Measurements from ENCODE around the gene SDHA.

The SDHA gene

GRCh38 chr5:217494-218456, at the start of gene SDHA, which contains the start of gene CCDC127:
Gene SDHA, plus strand, starts transcription at chr5:218320. Its CDS starts 36 bp downstream, at chr5:218356.
Gene CCDC127, minus strand, starts transcription at chr5:218153. Its CDS starts 1,304 bp downstream, at chr5:216849.
- Histone ChIP-seq H3K4me3 (peak within 1 kb of the TSS; percentile 53 to 99 (median 80)), H3K27ac (peak within 1 kb of the TSS; percentile 68 to 99 (median 93))

DNA sequence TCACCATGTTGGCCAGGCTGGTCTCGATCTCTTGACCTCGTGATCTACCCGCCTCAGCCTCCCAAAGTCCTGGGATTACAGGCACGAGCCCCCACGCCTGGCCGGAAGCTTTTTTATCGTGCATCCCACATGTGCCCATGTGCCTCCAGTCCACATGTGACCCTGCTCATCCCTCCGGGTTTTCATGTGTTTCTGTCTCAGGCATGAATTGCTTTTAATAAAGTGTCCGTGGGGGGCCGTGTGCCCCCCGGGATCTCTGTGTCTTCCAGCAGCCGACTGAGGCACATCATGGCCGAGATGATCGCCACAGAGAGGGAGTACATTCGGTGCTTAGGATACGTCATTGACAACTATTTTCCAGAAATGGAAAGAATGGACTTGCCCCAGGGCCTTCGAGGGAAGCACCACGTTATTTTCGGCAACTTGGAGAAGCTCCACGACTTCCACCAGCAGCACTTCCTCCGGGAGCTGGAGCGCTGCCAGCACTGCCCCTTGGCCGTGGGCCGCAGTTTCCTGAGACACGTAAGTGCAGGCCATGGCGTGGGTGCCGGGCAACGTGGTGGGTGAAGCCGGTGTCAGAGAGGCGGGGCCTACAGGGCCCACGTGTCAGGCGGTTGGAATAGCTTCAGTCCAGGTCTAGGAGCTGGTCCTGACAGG, 48.9 kb upstream of the SDHA start:
- H3K27ac ChIP-seq: peak overlapping the region in 10 of 21 experiments; percentile 12 to 71 (median 58)
- H3K4me3 ChIP-seq: no peak overlapping the region

GRCh38 chr5:169728-170094, 48.4 kb upstream of the SDHA start:
- Histone ChIP-seq H3K4me3 (no peak overlapping the region), H3K27ac (peak overlapping the region in 6 of 21 experiments; percentile 14 to 71 (median 32))

DNA sequence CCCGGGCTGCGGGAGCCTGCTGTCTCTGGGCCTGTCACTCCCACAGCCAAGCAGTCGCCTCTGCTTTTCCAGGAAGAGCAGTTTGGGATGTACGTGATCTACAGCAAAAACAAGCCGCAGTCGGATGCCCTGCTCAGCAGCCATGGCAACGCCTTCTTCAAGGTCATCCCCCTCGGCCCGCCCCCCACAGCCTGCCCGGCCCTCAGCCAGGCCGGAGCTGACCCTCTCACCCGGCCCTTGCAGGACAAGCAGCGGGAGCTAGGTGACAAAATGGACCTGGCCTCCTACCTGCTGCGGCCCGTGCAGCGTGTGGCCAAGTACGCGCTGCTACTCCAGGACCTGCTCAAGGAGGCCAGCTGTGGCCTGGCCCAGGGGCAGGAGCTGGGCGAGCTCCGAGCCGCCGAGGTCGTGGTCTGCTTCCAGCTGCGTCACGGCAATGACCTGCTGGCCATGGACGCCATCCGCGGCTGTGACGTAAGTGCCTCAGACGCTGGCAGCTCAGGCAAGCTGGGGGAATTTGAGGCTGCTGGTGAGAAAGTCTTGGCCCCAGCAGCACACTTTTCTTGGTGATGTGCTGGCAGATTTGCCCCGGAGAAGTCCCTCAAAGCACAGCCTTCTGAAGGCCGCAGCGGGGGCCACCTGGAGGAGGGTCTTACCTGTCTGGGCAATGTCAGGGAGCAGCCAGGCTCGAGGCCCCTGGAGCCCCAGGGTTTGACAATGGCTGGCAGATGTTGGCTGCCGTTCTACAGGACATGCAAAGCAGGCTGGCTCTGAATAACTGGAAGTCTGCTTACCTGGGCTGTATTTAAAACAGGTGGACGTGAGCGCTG, 46.9 kb upstream of the SDHA start:
- Histone ChIP-seq H3K27ac (peak overlapping the region in 1 of 21 experiments; percentile 14), H3K4me3 (no peak overlapping the region)

- no peak overlapping the region for H3K27ac ChIP-seq
- no peak overlapping the region for H3K4me3 ChIP-seq
Measured at GRCh38 chr5:171801-172331, 46.3 kb upstream of the SDHA start.

- H3K4me3 ChIP-seq: no peak overlapping the region
- H3K27ac ChIP-seq: no peak overlapping the region
Measured at GRCh38 chr5:172421-172820, 45.7 kb upstream of the SDHA start.

DNA sequence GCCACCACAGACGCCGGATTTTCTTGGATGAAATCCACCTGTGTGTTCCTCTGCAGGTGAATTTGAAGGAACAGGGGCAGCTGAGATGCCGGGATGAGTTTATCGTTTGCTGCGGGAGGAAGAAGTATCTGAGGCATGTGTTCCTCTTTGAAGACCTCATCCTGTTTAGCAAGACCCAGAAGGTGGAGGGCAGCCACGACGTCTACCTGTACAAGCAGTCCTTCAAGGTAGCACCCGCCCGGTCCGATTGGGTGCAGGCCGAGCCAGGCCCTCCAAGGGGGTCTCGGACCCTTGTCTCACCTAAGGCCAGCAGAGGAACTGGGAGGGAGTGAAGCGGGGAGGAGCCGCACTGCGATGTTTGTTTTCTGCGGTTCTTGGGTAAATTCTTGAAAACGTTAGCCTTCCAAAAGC, 45.3 kb upstream of the SDHA start:
- H3K4me3 ChIP-seq: no peak overlapping the region
- H3K27ac ChIP-seq: no peak overlapping the region

DNA sequence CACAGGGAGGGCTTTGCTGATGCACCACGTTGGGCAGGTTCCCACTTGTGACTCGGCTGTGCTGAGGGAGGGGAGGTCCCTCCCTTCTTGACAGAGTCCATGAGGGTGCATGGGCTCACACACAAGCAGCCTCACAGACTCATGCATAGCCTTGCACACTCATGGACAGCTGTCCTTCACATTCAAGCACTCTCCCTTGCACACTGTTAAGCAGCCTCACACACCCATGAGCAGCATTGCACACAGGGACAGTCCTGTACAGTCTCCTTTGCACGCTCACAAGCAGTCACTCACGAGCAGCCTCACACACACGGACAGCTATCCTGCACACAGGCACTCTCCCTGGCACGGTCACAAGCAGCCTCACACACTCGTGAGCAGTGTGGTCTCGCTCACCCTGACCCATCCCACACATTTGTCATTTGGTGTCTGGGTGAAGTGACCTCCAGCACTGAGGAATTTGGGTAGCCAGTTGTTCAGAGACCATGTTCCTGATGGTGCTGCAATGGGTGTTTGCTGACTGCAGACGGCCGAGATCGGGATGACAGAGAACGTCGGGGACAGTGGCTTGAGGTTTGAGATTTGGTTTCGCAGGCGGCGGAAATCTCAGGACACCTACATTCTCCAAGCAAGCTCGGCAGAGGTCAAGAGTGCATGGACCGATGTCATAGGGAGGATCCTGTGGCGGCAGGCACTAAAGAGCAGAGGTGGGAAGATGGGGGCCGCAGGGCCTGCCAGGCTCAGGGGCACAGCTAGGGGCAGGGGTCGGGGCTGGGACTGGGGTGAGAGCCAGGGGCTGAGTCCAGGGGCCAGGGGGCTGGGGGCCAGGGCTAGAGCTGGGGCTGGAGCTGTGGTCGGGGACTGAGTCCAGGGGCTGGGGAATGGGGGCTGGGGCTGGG, 44.5 kb upstream of the SDHA start:
- no peak overlapping the region for H3K27ac ChIP-seq
- H3K4me3 ChIP-seq: no peak overlapping the region

GRCh38 chr5:174291-174600, 43.9 kb upstream of the SDHA start:
- Histone ChIP-seq H3K27ac (no peak overlapping the region), H3K4me3 (no peak overlapping the region)

- H3K27ac ChIP-seq: no peak overlapping the region
- no peak overlapping the region for H3K4me3 ChIP-seq
Measured at GRCh38 chr5:174876-175465, 43.1 kb upstream of the SDHA start.

- Histone ChIP-seq H3K4me3 (no peak overlapping the region), H3K27ac (no peak overlapping the region)
Measured at GRCh38 chr5:176296-176823, 41.8 kb upstream of the SDHA start.

GRCh38 chr5:178110-178509, 40.0 kb upstream of the SDHA start:
- no peak overlapping the region for H3K4me3 ChIP-seq
- no peak overlapping the region for H3K27ac ChIP-seq

DNA sequence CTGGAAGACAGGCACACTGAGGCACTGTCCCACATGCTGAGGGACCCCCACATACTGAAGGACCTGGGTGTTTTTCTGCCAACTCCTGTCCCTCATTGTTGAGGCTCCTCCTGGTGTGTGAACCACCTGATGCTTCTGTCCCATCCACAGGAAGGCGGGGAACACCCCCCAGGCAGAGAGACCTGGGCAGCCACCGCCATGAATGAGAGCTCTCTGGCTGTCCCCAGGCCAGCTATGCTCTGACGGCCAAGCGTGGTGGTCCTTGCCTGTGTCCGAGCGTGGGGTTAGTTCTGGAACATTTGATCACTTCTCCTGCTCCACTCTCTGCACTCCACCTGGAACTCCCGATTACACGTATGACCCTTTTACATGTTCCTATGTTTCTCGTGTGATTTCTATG, 38.7 kb upstream of the SDHA start:
- H3K4me3 ChIP-seq: no peak overlapping the region

GRCh38 chr5:180286-180918, 37.7 kb upstream of the SDHA start:
- Histone ChIP-seq H3K4me3 (no peak overlapping the region), H3K27ac (no peak overlapping the region)

More for the DNA sequence above, 38.7 kb upstream of the SDHA start:
- no peak overlapping the region for H3K27ac ChIP-seq

GRCh38 chr5:181160-181559, 37.0 kb upstream of the SDHA start:
- Histone ChIP-seq H3K4me3 (no peak overlapping the region), H3K27ac (no peak overlapping the region)

DNA sequence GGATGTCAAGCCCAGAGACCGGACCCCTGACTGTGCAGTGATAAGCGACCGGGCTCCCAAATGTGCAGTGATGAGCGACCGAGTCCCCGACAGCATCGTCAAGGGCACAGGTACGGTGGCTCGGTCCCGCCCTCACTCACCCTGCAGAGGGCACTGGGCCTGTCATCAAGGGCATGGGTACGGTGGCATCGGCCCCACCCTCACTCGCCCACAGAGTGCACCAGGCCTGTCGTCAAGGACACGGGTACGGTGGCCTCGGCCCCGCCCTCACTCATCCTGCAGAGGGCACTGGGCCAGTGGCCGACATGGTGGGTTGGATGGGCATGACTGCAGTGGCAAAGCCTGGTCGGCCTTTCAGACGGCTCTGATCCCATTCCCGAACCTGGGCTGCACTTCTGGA, 36.6 kb upstream of the SDHA start:
- Histone ChIP-seq H3K4me3 (no peak overlapping the region), H3K27ac (no peak overlapping the region)

GRCh38 chr5:182126-182525, 36.0 kb upstream of the SDHA start:
- H3K4me3 ChIP-seq: no peak overlapping the region
- no peak overlapping the region for H3K27ac ChIP-seq

- Histone ChIP-seq H3K4me3 (no peak overlapping the region), H3K27ac (no peak overlapping the region)
Measured at GRCh38 chr5:184471-184870, 33.6 kb upstream of the SDHA start.
